ENCODE data around the gene TBK1.

Gene TBK1

GRCh38 chr12:64419696-64420095, 32.2 kb upstream of the TBK1 start:
- no peaks in the 10 kb centered on the region for H3K79me2 ChIP-seq (ENCODE audit: insufficient read depth, low read length)
- H3K9me2 ChIP-seq (replicated peaks; ENCODE audit: low read depth, low read length), result no peaks in the 10 kb centered on the region
- H3K4me3 ChIP-seq (ENCODE audit: low read length, poor library complexity, severe bottlenecking), result no peak overlapping the region
- H4K20me1 ChIP-seq (ENCODE audit: insufficient read depth, low read length, poor library complexity, severe bottlenecking), result no peaks in the 10 kb centered on the region
- H3K9ac ChIP-seq (ENCODE audit: low read depth, low read length, poor library complexity, severe bottlenecking), result no peak overlapping the region
- H3K27me3 ChIP-seq (ENCODE audit: insufficient read depth, low read length, poor library complexity, severe bottlenecking), result no peaks in the 10 kb centered on the region
- peaks cover 94% of the 10 kb centered on the region for H3K36me3 ChIP-seq (ENCODE audit: insufficient read depth, low read length)
- no peak overlapping the region for H3K4me2 ChIP-seq (ENCODE audit: low read depth, low read length, poor library complexity, severe bottlenecking)
- TF ChIP-seq CTCF (conservative IDR thresholded peaks at IDR 0.05; ENCODE audit: low read length) (no peak), EZH2phosphoT487 (IDR thresholded peaks at IDR 0.05; ENCODE audit: borderline replicate concordance) (no peak)
- no peaks in the 10 kb centered on the region for H3F3A ChIP-seq (ENCODE audit: low read depth)
- no peaks in the 10 kb centered on the region for H3K4me1 ChIP-seq (ENCODE audit: insufficient read depth, low read length, poor library complexity, severe bottlenecking)
- H3K9me3 ChIP-seq (ENCODE audit: insufficient read depth, low read depth, low read length), result no peaks in the 10 kb centered on the region
- no peak overlapping the region for H2AFZ ChIP-seq (ENCODE audit: low read length)

GRCh38 chr12:64427988-64428387, 23.9 kb upstream of the TBK1 start:
- Histone ChIP-seq H3K4me3 (ENCODE audit: low read length, poor library complexity, severe bottlenecking) (no peak overlapping the region), H3K36me3 (ENCODE audit: insufficient read depth, low read length) (peaks cover 97% of the 10 kb centered on the region), H4K20me1 (ENCODE audit: insufficient read depth, low read length, poor library complexity, severe bottlenecking) (no peaks in the 10 kb centered on the region), H3K9me3 (ENCODE audit: insufficient read depth, low read depth, low read length) (no peaks in the 10 kb centered on the region), H3K9me2 (replicated peaks; ENCODE audit: low read depth, low read length) (no peaks in the 10 kb centered on the region), H3K27me3 (ENCODE audit: insufficient read depth, low read length, poor library complexity, severe bottlenecking) (no peaks in the 10 kb centered on the region), H2AFZ (ENCODE audit: low read length) (no peak overlapping the region), H3K79me2 (ENCODE audit: insufficient read depth, low read length) (no peaks in the 10 kb centered on the region), H3K9ac (ENCODE audit: low read depth, low read length, poor library complexity, severe bottlenecking) (no peak overlapping the region), H3F3A (ENCODE audit: low read depth) (no peaks in the 10 kb centered on the region), H3K4me2 (ENCODE audit: low read depth, low read length, poor library complexity, severe bottlenecking) (no peak overlapping the region), H3K4me1 (ENCODE audit: insufficient read depth, low read length, poor library complexity, severe bottlenecking) (no peaks in the 10 kb centered on the region)
- no peak for TF ChIP-seq EZH2phosphoT487 (IDR thresholded peaks at IDR 0.05; ENCODE audit: borderline replicate concordance)
- TF ChIP-seq CTCF (conservative IDR thresholded peaks at IDR 0.05; ENCODE audit: low read length), result no peak

- Histone ChIP-seq H3K4me2 (ENCODE audit: low read depth, low read length, poor library complexity, severe bottlenecking) (no peak overlapping the region), H3K9me3 (ENCODE audit: insufficient read depth, low read depth, low read length) (no peaks in the 10 kb centered on the region), H2AFZ (ENCODE audit: low read length) (no peak overlapping the region), H3K9me2 (replicated peaks; ENCODE audit: low read depth, low read length) (no peaks in the 10 kb centered on the region), H3F3A (ENCODE audit: low read depth) (no peaks in the 10 kb centered on the region), H4K20me1 (ENCODE audit: insufficient read depth, low read length, poor library complexity, severe bottlenecking) (no peaks in the 10 kb centered on the region), H3K9ac (ENCODE audit: low read depth, low read length, poor library complexity, severe bottlenecking) (no peak overlapping the region), H3K36me3 (ENCODE audit: insufficient read depth, low read length) (peaks cover 97% of the 10 kb centered on the region), H3K79me2 (ENCODE audit: insufficient read depth, low read length) (no peaks in the 10 kb centered on the region), H3K4me3 (ENCODE audit: low read length, poor library complexity, severe bottlenecking) (no peak overlapping the region), H3K27me3 (ENCODE audit: insufficient read depth, low read length, poor library complexity, severe bottlenecking) (no peaks in the 10 kb centered on the region), H3K4me1 (ENCODE audit: insufficient read depth, low read length, poor library complexity, severe bottlenecking) (no peaks in the 10 kb centered on the region)
- TF ChIP-seq EZH2phosphoT487 (IDR thresholded peaks at IDR 0.05; ENCODE audit: borderline replicate concordance) (no peak), CTCF (conservative IDR thresholded peaks at IDR 0.05; ENCODE audit: low read length) (no peak)
Measured at GRCh38 chr12:64428956-64429355, 23.0 kb upstream of the TBK1 start.
